Smooth muscle cell of the brain vasculature (primary cell): ENCODE results near the gene MTRF1.

Experiments used
- DNase-seq: peaks from one replicate; pipeline ENCODE4 v3.0.0-alpha.2; 2012; ENCODE audit warnings: low read depth, low spot score

MTRF1 gene

DNA sequence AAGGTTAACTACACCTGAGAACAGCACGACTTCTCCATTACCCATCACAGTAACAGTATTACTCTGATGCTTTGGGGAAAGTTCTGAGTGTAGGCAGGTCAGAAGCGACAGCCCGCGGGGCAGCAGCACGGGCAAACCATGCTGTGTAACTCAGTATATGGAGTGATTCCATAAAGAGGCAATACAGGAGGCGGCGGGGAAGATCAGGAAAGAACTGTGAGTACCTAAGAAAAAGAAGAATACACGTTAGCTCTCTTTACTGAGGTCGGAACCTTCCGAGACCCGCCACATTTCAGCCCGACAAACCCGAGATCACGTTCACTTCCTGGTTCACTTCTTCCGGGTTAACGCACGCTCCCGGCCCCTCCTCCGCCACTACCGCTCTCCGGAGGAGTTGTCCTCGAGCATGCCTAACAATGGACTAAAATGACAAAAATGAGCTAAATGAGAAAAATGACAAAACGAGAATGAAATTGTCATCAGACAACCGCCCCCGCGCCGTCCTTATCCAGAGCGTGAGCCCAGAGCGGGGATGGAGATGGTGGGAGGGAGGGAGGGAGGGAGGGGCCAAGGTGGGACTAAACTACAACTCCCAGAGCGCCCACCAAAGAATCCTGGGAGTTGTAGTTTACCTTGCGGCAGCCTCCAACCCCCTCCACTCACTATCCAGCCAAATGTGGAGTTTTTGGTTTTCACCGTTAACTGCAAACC, at the start of gene MTRF1:
Gene MTRF1, minus strand, starts transcription at position 316 of the 711 bp plus-strand sequence. CDS start 2,669 bp downstream, outside the sequence.
- peak; percentile 58 for DNase-seq

DNA sequence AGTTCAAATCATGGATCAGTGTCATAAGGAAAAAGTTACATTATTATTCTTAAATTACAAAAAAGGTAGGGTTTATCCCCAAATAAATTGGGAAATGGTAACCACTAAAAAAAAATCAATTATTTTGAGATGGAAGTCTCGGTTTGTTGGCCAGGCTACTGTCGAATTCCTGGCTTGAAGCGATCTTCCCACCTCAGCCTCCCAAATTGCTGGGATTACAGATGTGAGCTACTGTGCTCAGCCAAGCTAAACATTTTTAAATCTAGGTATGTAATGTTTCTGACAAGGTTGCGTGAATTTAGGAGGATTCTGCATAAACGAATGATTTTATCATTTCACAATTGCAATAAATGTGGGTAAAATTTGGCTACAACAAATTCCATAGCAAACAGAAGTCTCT, 49.7 kb upstream of the MTRF1 start:
- DNase-seq, result no peak

DNA sequence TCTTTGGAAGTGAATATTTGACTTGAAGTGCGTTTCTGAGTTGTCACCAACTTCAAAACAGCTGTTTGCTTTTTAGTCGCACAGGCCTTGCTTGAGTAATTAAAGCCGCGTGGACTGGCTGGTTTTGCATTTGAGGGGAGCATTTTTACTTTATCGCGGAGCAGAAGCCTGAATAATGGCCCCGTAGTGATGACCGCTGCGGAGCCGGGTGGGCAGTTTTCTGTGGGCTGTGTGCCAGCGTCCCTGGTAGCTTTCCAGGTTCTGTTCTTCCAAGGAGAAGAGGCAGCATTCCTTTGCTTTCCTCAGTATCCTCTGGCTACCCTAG, 48.8 kb upstream of the MTRF1 start:
- DNase-seq, result no peak

- DNase-seq, result no peak
These were observed 48.2 kb upstream of the MTRF1 start for GRCh38 chr13:41311406-41312175.

DNA sequence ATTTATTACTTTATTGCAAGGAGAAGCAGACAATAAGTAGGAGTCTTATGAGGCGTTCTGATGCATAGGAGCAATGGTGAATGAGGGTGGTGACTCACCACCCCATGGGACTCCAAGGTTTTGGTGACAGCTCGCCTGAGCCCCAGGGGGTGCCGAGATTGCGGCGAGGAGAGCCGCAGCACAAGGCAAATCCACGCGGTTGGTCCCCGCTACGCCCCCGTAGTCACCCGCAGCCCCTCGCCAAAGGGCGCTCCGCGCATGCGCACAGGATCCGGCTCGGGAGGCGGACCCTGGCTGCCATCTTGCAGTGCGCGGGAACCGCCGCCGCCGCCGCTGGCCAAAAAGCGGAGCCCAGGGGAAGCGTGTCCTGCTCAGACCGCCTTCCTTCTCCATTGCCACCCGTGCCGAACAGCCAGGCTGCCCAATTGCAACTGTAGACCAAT, 47.6 kb upstream of the MTRF1 start, which contains the start of gene NAA16:
Gene NAA16, plus strand, starts transcription at position 305 of the 443 bp plus-strand sequence. CDS start 262 bp downstream, outside the sequence.
- DNase-seq, result peak; percentile 62

GRCh38 chr13:41307884-41308640, 44.7 kb upstream of the MTRF1 start:
- no peak for DNase-seq

GRCh38 chr13:41306271-41307145, 43.1 kb upstream of the MTRF1 start:
- no peak for DNase-seq

- DNase-seq, result no peak
These were observed 41.2 kb upstream of the MTRF1 start for GRCh38 chr13:41304551-41304950.

DNA sequence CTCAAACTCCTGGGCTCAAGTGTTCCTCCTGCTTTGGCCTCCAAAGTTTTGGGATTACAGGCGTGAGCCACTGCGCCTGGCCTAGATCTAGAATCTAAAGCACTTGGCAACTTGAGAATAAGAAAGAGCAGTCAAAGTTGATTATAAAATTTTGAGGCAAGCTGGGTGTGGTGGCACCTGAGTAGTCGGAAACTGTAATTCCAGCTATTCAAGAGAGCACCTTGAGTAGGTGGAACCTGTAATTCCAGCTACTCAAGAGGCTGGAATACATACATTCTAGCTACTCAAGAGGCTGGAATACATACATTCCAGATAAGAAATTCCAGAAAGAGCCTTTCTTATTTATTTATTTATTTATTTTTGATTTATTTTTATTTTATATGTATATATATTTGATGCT, 39.4 kb upstream of the MTRF1 start:
- no peak for DNase-seq

- DNase-seq, result no peak
These were observed 36.1 kb upstream of the MTRF1 start for GRCh38 chr13:41299316-41300094.

GRCh38 chr13:41296879-41297646, 33.7 kb upstream of the MTRF1 start:
- DNase-seq, result no peak

DNA sequence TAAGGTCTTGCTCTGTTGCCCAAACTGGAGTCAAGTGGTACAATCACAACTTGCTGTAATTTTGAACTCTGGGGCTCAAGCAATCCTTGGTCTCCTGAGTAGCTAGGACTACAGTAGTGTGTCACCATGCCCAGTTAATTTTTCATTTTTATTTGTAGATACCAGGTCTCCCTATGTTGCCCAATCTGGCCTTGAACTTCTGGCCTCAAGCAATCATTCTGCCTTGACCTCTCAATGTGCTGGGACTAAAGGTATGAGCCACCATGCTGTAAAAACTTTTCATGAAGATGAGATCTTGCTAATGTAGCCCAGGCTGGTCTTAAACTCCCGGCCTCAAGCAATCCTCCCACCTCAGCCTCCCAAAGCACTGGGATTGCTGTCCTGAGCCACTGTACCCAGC, 32.6 kb upstream of the MTRF1 start:
- no peak for DNase-seq

DNA sequence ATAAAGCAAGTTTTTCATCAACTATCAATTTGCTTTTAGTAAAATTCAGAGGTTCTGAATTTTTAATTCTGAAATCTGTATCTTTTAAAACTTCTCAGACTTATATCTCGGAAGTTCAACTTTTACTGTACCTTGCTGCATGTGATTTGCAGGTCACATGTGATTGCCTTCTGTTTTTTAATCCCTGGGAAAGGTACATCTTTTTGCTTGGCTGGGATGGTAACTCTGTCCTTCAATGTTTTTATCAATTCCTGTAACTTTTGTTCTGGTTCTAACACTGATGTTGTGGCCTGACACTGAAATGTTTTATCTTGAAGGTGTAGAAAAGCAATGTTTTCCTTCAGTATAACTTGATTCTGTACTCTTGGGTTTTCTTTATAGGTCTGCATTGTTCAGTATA, 31.5 kb upstream of the MTRF1 start:
- DNase-seq, result no peak

GRCh38 chr13:41293272-41293671, 29.9 kb upstream of the MTRF1 start:
- DNase-seq, result no peak

DNA sequence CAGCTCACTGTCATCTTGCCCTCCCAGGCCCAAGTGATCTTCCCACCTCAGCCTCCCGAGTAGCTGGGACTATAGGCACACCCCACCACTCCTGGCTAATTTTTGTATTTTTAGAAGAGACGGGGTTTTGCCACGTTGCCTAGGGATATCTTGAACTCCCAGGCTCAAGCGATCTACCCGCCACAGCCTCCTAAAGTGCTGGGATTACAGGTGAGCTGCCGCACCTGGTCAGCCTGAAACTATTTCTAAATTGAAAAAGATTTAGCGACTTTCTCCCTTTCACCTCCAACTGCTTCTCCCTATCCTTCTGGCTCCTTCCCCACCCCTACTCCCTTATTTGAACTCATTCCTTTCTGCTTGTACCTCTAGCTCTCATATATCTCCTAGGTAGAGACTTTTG, 27.9 kb upstream of the MTRF1 start:
- no peak for DNase-seq

DNA sequence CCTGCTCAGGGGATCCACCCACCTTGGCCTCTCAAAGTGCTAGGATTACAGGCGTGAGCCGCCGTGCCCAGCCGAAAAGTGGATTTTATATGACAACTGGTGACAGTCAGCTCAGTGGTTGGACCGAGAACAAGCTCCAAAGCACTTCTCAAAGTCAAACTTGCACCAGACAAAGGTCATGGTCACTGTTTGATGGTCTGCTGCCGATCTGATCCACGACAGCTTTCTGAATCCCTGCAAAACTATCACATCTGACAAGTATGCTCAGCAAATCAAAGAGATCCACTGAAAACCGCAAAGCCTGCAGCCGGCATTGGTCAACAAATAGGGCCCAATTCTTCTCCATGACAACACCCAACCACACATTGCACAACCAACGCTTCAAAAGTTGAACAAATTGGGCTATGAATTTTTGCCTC, 26.1 kb upstream of the MTRF1 start:
- DNase-seq, result no peak

DNA sequence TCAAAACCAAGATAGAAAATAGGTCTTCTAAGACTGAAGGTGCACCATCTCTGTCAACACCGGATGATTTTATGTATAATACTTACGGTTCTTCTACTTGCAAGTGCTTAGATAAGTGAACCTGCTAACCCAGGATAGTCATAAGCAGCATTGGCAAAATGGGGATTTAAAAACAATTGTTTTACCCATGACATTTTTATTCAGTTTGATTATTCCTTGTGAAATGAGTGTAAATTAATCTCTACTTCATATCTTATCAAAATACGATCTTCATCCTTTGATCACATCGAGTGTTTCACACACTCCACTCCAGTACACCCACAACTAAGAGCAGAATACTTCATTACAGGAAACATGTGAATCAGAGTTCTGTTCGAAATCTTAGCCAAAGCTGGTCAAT, 23.0 kb upstream of the MTRF1 start:
- no peak for DNase-seq

DNA sequence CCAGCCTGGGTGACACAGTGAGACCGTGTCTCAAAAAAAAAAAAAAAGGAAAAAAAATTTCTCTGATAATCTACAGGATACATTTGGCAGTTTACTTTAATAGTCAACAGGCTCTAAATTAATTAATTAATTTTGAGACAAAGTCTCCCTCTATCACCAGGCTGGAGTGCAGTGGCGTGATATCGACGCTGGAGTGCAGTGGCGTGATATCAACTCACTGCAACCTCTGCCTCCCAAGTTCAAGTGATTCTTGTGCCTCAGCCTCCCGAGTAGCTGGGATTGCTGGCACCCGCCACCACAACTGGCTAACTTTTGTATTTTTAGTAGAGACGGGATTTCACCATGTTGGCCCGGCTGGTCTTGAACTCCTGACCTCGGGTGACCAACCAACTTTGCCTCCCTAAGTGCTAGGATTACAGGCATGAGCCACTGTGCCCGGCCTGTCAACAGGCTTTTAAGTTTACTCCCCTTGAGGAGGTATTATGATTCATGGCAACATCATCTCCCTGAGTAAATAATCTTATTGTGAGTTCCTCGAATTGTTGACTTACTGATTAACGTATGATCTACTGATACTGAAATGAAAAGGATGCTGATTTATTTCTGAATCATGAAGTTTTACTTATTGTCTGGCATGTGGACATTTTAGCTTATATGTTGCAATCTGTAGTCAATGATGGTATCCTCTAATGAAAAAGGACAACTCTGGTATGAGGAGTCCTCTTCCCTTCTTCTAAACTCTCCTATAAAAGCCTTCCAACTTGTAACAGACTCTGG, 21.3 kb upstream of the MTRF1 start:
- no peak for DNase-seq

GRCh38 chr13:41282129-41282571, 18.8 kb upstream of the MTRF1 start:
- no peak for DNase-seq
